ENCODE data around the gene STARD7. TPM values are rescaled to one million over a fixed set of nuclear protein-coding genes. Genes with fewer than 3 reads are reported as not detected.

The STARD7 gene
- polyA plus RNA-seq, 1 donor (not counting 4 experiments of a cell fraction or from before 2014, with no cell fraction given), result 73.4 TPM

- no peak for FAIRE-seq
- no peaks in the 10 kb centered on the region for H3K9me3 ChIP-seq (ENCODE audit: control insufficient read depth, low read depth, low read length)
Observed at GRCh38 chr2:96239091-96239490, 30.5 kb upstream of the STARD7 start.

GRCh38 chr2:96238266-96238665 is 29.6 kb upstream of the STARD7 start:
- no peak overlapping the region for H2AFZ ChIP-seq (ENCODE audit: control insufficient read depth, low read length)
- no peaks in the 10 kb centered on the region for H3K79me2 ChIP-seq (ENCODE audit: control insufficient read depth, insufficient read depth, low read length)
- no peaks in the 10 kb centered on the region for H3K27me3 ChIP-seq (ENCODE audit: control insufficient read depth, extremely low read depth, insufficient read depth, low read length)
- H3K9me1 ChIP-seq (ENCODE audit: control insufficient read depth, extremely low read depth, insufficient read depth, low read length), result peaks cover 2% of the 10 kb centered on the region
- TF ChIP-seq EZH2 (IDR thresholded peaks at IDR 0.05; ENCODE audit: low read length), result no peak
- no peak for TF ChIP-seq CTCF (optimal IDR thresholded peaks at IDR 0.05 in 1 of 3, IDR thresholded peaks at IDR 0.05 in 1 of 3, conservative IDR thresholded peaks at IDR 0.05 in 1 of 3; ENCODE audit: extremely low read depth in 1 of 3, insufficient read depth in 2 of 3, low read length in 3 of 3)
- dilution Hi-C loops (cut with MboI; ENCODE audit: extremely low pct_ligation_motif_present, low sequenced_read_pairs), result no loop called here
- no peak for DNase-seq (ENCODE audit: low read depth, low spot score)
- no peak for FAIRE-seq
- no peaks in the 10 kb centered on the region for H3K9me3 ChIP-seq (ENCODE audit: control insufficient read depth, low read depth, low read length)
- peaks cover 28% of the 10 kb centered on the region for H3K4me1 ChIP-seq (ENCODE audit: control insufficient read depth, extremely low read depth, insufficient read depth, low read length)
- H3K36me3 ChIP-seq (ENCODE audit: control insufficient read depth in 2 of 2, extremely low read depth in 1 of 2, insufficient read depth in 2 of 2, low read length in 2 of 2), result no peaks in the 10 kb centered on the region
- H3K27ac ChIP-seq (ENCODE audit: control insufficient read depth, insufficient read depth, low read length), result no peak overlapping the region
- no peak overlapping the region for H3K9ac ChIP-seq (ENCODE audit: control insufficient read depth, extremely low read depth, insufficient read depth, low read length)
- no peak overlapping the region for H3K4me3 ChIP-seq (ENCODE audit: control insufficient read depth in 2 of 3, extremely low read depth in 1 of 3, insufficient read depth in 2 of 3, low read depth in 1 of 3, low read length in 3 of 3)
- H4K20me1 ChIP-seq (ENCODE audit: control insufficient read depth, extremely low read depth, insufficient read depth, low read length), result no peaks in the 10 kb centered on the region
- H3K4me2 ChIP-seq (ENCODE audit: control insufficient read depth, extremely low read depth, insufficient read depth, low read depth, low read length), result no peak overlapping the region

More at GRCh38 chr2:96239091-96239490, 30.5 kb upstream of the STARD7 start:
- H3K27ac ChIP-seq (ENCODE audit: control insufficient read depth, insufficient read depth, low read length), result no peak overlapping the region
- dilution Hi-C loops (cut with MboI; ENCODE audit: extremely low pct_ligation_motif_present, low sequenced_read_pairs), result no loop called here
- H4K20me1 ChIP-seq (ENCODE audit: control insufficient read depth, extremely low read depth, insufficient read depth, low read length), result no peaks in the 10 kb centered on the region
- no peaks in the 10 kb centered on the region for H3K27me3 ChIP-seq (ENCODE audit: control insufficient read depth, extremely low read depth, insufficient read depth, low read length)
- no peak for DNase-seq (ENCODE audit: low read depth, low spot score)
- no peaks in the 10 kb centered on the region for H3K36me3 ChIP-seq (ENCODE audit: control insufficient read depth in 2 of 2, extremely low read depth in 1 of 2, insufficient read depth in 2 of 2, low read length in 2 of 2)
- H3K4me2 ChIP-seq (ENCODE audit: control insufficient read depth, extremely low read depth, insufficient read depth, low read depth, low read length), result no peak overlapping the region
- peaks cover 28% of the 10 kb centered on the region for H3K4me1 ChIP-seq (ENCODE audit: control insufficient read depth, extremely low read depth, insufficient read depth, low read length)
- TF ChIP-seq CTCF (optimal IDR thresholded peaks at IDR 0.05 in 1 of 3, IDR thresholded peaks at IDR 0.05 in 1 of 3, conservative IDR thresholded peaks at IDR 0.05 in 1 of 3; ENCODE audit: extremely low read depth in 1 of 3, insufficient read depth in 2 of 3, low read length in 3 of 3) (no peak), EZH2 (IDR thresholded peaks at IDR 0.05; ENCODE audit: low read length) (no peak)
- H3K9me1 ChIP-seq (ENCODE audit: control insufficient read depth, extremely low read depth, insufficient read depth, low read length), result peaks cover 2% of the 10 kb centered on the region
- no peak overlapping the region for H3K4me3 ChIP-seq (ENCODE audit: control insufficient read depth in 2 of 3, extremely low read depth in 1 of 3, insufficient read depth in 2 of 3, low read depth in 1 of 3, low read length in 3 of 3)
- H2AFZ ChIP-seq (ENCODE audit: control insufficient read depth, low read length), result no peak overlapping the region
- H3K9ac ChIP-seq (ENCODE audit: control insufficient read depth, extremely low read depth, insufficient read depth, low read length), result no peak overlapping the region
- no peaks in the 10 kb centered on the region for H3K79me2 ChIP-seq (ENCODE audit: control insufficient read depth, insufficient read depth, low read length)
